ENCODE measurements around the gene SORT1. TPM values are rescaled to one million over a fixed set of nuclear protein-coding genes. Genes with fewer than 3 reads are reported as not detected.

Gene SORT1
- total RNA-seq, 4 donors from 2014 or later: 66.6 to 142 (median 105) TPM

DNA sequence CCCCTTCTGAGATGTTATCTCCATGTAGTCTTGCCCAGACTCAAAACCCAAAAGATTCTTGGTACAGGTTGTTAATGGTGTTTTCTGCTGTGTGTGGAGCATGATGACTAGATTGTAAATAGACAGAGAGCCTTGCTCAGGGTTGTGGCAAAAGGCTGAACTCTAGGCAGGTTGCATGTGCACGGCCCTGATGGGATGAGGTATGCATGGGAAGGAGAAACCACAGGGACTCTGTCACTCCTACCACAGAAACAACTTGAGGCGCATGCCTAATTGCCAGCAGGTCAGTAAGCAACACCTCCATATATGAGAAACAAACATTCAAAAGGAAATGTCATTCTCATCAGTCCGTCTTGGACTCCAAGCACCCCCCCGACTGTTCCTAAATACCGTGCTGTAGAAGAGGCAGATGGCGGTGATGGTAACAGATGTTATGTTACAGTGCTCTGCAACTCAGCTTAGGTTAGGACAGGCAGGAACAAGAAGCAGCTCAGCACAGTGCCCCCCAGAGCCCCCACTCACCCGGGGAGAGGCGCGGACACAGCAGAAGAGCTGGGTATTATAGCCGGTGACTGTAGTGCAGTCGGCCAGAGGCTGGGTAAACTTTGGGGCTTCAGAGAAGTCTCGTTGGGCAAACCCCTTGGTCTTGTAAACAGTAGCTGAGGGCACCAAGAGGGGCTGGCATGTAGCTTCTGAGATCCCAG, 101.9 kb downstream of the SORT1 start:
- H3K4me1 ChIP-seq: peaks cover 5 to 24% (median 15%) of the 10 kb centered on the region in 3 donors
- H3K9me3 ChIP-seq: no peaks in the 10 kb centered on the region
- no peaks in the 10 kb centered on the region for H3K36me3 ChIP-seq
- no peak for TF ChIP-seq POLR2AphosphoS5 (IDR thresholded peaks at IDR 0.05)
- TF ChIP-seq EP300 (IDR thresholded peaks at IDR 0.05): no peak
- no peak for TF ChIP-seq POLR2A (IDR thresholded peaks at IDR 0.05)
- TF ChIP-seq, protein P1, sequence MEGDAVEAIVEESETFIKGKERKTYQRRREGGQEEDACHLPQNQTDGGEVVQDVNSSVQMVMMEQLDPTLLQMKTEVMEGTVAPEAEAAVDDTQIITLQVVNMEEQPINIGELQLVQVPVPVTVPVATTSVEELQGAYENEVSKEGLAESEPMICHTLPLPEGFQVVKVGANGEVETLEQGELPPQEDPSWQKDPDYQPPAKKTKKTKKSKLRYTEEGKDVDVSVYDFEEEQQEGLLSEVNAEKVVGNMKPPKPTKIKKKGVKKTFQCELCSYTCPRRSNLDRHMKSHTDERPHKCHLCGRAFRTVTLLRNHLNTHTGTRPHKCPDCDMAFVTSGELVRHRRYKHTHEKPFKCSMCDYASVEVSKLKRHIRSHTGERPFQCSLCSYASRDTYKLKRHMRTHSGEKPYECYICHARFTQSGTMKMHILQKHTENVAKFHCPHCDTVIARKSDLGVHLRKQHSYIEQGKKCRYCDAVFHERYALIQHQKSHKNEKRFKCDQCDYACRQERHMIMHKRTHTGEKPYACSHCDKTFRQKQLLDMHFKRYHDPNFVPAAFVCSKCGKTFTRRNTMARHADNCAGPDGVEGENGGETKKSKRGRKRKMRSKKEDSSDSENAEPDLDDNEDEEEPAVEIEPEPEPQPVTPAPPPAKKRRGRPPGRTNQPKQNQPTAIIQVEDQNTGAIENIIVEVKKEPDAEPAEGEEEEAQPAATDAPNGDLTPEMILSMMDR (IDR thresholded peaks at IDR 0.05): no peak
- H3K4me3 ChIP-seq: no peak overlapping the region
- no peak for ATAC-seq
- H3K27ac ChIP-seq: no peak overlapping the region
- H3K27me3 ChIP-seq: no peaks in the 10 kb centered on the region
- 79 to 88% methylated on average over 6 to 9 of the region's 12 CpGs for WGBS, 2 donors (ENCODE audit: low coverage in 1 of 2)

DNA sequence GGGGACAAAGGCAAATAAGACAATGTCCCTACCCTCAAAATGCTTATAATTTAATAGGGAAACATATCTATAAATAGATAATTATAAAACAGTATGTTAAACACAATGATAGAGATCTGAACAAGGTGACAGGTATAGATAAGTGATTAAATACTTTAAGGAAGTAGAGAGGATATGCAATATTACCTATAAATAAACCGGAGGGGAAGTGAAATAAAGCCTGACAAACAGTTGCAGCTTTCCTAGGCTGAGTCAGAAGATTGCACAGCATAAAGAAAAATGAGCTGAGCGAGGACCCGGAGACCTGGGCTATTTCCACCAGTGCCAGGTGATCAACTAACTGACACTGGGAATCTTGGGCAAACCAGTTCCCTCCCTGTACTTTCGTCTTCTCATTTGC, 103.2 kb downstream of the SORT1 start:
- 68% methylated on average over 4 of the region's 4 CpGs; no CpG with 5 or more reads in 1 of the 2 donors for WGBS, 2 donors (ENCODE audit: low coverage in 1 of 2)
- TF ChIP-seq EP300 (IDR thresholded peaks at IDR 0.05): no peak
- TF ChIP-seq, protein P1 (IDR thresholded peaks at IDR 0.05): no peak
- TF ChIP-seq POLR2AphosphoS5 (IDR thresholded peaks at IDR 0.05): no peak
- TF ChIP-seq POLR2A (IDR thresholded peaks at IDR 0.05): no peak
- no peak overlapping the region for H3K4me3 ChIP-seq
- peaks cover 5 to 14% (median 12%) of the 10 kb centered on the region in 3 donors for H3K4me1 ChIP-seq
- ATAC-seq: no peak
- no peak overlapping the region for H3K27ac ChIP-seq
- no peaks in the 10 kb centered on the region for H3K27me3 ChIP-seq
- no peaks in the 10 kb centered on the region for H3K9me3 ChIP-seq
- no peaks in the 10 kb centered on the region for H3K36me3 ChIP-seq

DNA sequence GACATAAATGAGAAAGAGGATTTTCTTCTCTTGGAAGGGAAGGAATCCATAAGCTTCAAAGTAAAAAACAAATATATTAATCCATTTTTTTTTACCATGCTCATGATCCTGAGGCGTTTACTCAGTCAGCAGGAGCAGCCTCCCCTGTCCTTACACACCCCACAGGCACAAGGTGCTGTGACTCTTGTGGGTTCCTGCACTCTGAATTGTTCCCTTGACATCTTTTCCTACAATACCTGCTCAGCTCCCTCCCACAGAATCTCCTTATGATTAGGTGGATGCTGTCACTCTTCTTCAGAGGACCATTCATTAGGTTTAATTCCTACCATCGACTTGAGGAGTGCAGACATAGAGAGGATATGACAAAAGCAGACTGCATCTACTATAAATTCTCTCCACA, 104.7 kb downstream of the SORT1 start:
- Histone ChIP-seq H3K4me3 (no peak overlapping the region), H3K27ac (no peak overlapping the region), H3K36me3 (no peaks in the 10 kb centered on the region), H3K9me3 (no peaks in the 10 kb centered on the region), H3K27me3 (no peaks in the 10 kb centered on the region), H3K4me1 (no peaks in the 10 kb centered on the region)
- WGBS, 2 donors (ENCODE audit: low coverage in 1 of 2): 66 to 93% methylated on average over 2 of the region's 2 CpGs
- no peak for ATAC-seq
- TF ChIP-seq, protein P1 (IDR thresholded peaks at IDR 0.05): no peak
- no peak for TF ChIP-seq POLR2AphosphoS5 (IDR thresholded peaks at IDR 0.05)
- TF ChIP-seq POLR2A (IDR thresholded peaks at IDR 0.05): no peak
- TF ChIP-seq EP300 (IDR thresholded peaks at IDR 0.05): no peak

DNA sequence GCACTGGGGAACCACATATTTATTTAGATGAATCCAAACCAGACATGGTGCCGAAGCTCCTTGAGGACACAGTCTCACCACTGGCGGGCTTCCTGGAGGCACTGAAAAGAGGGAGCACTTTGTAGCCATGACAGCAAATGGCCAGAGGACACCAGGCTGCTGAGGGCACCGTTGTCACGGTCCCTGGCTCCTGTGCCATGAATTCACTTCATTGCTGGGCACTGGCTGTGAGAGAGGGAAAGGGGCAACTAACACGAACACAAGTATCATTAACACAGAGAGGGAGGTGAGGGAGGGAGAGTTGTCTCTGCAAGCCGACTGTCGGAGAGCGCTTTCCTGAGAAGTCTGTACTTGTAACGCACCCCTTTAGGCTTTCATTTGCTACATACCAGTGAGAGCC, 105.4 kb downstream of the SORT1 start:
- H3K4me3 ChIP-seq: no peak overlapping the region
- H3K9me3 ChIP-seq: no peaks in the 10 kb centered on the region
- H3K4me1 ChIP-seq: no peaks in the 10 kb centered on the region
- no peak for TF ChIP-seq POLR2A (IDR thresholded peaks at IDR 0.05)
- no peak for TF ChIP-seq POLR2AphosphoS5 (IDR thresholded peaks at IDR 0.05)
- TF ChIP-seq, protein P1 (IDR thresholded peaks at IDR 0.05): no peak
- TF ChIP-seq EP300 (IDR thresholded peaks at IDR 0.05): no peak
- H3K36me3 ChIP-seq: no peaks in the 10 kb centered on the region
- WGBS, 2 donors (ENCODE audit: low coverage in 1 of 2): 72 to 100% methylated on average over 5 to 7 of the region's 9 CpGs
- ATAC-seq: no peak
- H3K27ac ChIP-seq: no peak overlapping the region
- H3K27me3 ChIP-seq: no peaks in the 10 kb centered on the region

DNA sequence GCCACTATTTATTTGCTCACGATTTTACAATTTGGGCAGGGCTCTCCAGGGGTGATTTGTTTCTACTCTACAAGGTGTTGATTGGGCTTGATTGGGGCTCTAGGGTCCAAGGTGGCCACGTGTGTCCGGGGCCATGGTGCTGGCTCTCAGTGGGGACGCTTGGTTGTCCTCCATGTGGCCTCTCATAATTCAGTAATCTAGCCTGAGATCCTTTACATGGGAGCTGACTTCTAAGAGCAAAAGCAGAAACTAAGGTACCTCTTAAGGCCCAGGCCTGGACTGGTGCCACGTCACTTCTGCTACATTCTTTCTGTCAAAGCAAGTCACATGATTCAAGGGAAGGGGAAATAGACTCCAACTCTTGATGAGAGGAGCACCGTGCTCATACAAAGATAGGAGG, 106.7 kb downstream of the SORT1 start:
- H3K27ac ChIP-seq: no peak overlapping the region
- TF ChIP-seq EP300 (IDR thresholded peaks at IDR 0.05) (no peak), POLR2A (IDR thresholded peaks at IDR 0.05) (no peak), POLR2AphosphoS5 (IDR thresholded peaks at IDR 0.05) (no peak)
- TF ChIP-seq, protein P1 (IDR thresholded peaks at IDR 0.05): no peak
- no peaks in the 10 kb centered on the region for H3K36me3 ChIP-seq
- H3K9me3 ChIP-seq: no peaks in the 10 kb centered on the region
- no peaks in the 10 kb centered on the region for H3K4me1 ChIP-seq
- 47 to 64% methylated on average over 3 to 4 of the region's 6 CpGs for WGBS, 2 donors (ENCODE audit: low coverage in 1 of 2)
- H3K4me3 ChIP-seq: no peak overlapping the region
- no peaks in the 10 kb centered on the region for H3K27me3 ChIP-seq
- no peak for ATAC-seq
